ENCODE results near the gene RRP8. TPM values are rescaled to one million over a fixed set of nuclear protein-coding genes. Genes with fewer than 3 reads are reported as not detected.

Gene RRP8
- total and polyA plus RNA-seq, 10 of the 15 experiments (the other 5 are each of a cell fraction or from before 2014, with no cell fraction given), result 4.7 to 51.2 (median 23.9) TPM

DNA sequence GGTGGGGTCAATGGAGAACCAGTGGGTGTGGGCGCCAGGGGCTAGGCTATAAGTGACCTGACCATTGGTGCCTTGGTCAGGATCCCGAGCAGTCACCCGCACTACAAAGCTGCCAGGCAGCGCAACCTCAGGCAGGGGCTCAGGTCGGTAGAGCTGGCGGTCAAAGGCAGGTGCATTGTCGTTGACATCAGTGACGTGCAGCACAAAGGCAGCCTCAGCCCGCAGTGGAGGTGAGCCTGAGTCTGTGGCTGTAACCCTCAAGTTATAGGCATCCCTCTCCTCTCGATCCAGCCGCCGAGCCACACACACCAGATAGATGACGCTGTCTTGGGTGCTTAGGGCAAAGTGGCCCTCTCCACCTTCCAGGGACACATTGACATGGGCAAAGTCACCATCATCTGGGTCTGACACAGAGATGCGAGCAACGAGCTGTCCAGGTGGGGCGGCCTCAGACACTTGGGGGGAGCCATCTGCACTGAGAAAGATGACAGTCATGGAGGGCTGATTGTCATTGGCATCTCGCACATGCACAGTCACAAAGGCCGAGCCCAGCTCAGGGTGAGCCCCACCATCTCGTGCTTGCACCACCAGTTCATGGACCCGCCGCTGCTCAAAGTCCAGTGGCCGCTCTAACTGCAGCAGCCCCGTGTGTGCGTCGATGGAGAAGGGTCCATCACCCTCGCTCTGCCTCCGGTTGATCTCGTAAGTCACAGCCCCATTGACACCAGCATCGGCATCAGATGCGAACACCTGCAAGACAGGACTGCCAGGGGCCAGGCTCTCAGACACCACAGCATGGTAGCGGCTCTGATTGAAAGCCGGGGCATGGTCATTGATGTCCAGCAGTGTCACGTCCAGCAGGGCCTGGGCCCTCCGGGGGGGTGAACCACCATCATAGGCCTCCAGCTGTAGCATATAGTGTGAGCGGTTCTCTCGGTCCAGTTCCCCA, 36.9 kb upstream of the RRP8 start:
- in situ Hi-C loops (cut with MboI), result no loop called here
- FAIRE-seq (no peak), DNase-seq (ENCODE audit: low read depth, low spot score) (no peak), ATAC-seq (no peak)
- H2AFZ ChIP-seq (ENCODE audit: control insufficient read depth, low read depth, low read length), result no peak overlapping the region
- H4K20me1 ChIP-seq (ENCODE audit: control insufficient read depth, insufficient read depth), result no peaks in the 10 kb centered on the region
- 76% methylated on average over 35 of the region's 36 CpGs for WGBS (ENCODE audit: insufficient coverage, insufficient replicate concordance, low lambda C conversion rate, missing lambda C conversion rate)
- H3K9ac ChIP-seq (ENCODE audit: control insufficient read depth, insufficient read depth, low read length), result no peak overlapping the region
- no peaks in the 10 kb centered on the region for H3K9me3 ChIP-seq (replicated peaks; ENCODE audit: control insufficient read depth, insufficient read depth, low read length)
- ChIA-PET SMC1A (ENCODE audit: uncharacterized antibody, unreplicated experiment) (interaction anchor here (0.7 to 1.4 kb wide), 2 partner anchors 9 to 132 kb away, joined by 3 read pairs; no protein-coding TSS in a partner anchor), CTCF (interaction anchor here (0.7 kb wide), 1 partner anchor 108 kb away, joined by 4 read pairs; no protein-coding TSS in a partner anchor), POLR2A (no interaction called here), RAD21 (ENCODE audit: unreplicated experiment) (no interaction called here)
- no peak overlapping the region for H3K4me3 ChIP-seq
- TF ChIP-seq FOXK2 (IDR thresholded peaks at IDR 0.05), result no peak
- TF ChIP-seq POU2F2 (IDR thresholded peaks at IDR 0.05; ENCODE audit: borderline replicate concordance, low read depth, low read length), result no peak
- no peak for TF ChIP-seq NFIC (IDR thresholded peaks at IDR 0.05; ENCODE audit: low read depth, low read length)
- no peak for TF ChIP-seq MYB (IDR thresholded peaks at IDR 0.05; ENCODE audit: borderline replicate concordance, low read depth, low read length)
- TF ChIP-seq, protein P1, sequence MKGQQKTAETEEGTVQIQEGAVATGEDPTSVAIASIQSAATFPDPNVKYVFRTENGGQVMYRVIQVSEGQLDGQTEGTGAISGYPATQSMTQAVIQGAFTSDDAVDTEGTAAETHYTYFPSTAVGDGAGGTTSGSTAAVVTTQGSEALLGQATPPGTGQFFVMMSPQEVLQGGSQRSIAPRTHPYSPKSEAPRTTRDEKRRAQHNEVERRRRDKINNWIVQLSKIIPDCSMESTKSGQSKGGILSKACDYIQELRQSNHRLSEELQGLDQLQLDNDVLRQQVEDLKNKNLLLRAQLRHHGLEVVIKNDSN (IDR thresholded peaks at IDR 0.05; ENCODE audit: borderline replicate concordance, extremely low read length, insufficient read depth, low read depth, low read length), result no peak
- no peak for TF ChIP-seq GABPA (IDR thresholded peaks at IDR 0.05; ENCODE audit: low read depth)
- TF ChIP-seq NRF1 (conservative IDR thresholded peaks at IDR 0.05; ENCODE audit: low read depth, low read length), result no peak
- TF ChIP-seq MEF2B (IDR thresholded peaks at IDR 0.05; ENCODE audit: partially characterized antibody, poor library complexity, severe bottlenecking), result no peak
- no peak for TF ChIP-seq SIX5 (IDR thresholded peaks at IDR 0.05; ENCODE audit: low read depth, low read length, severe bottlenecking)
- TF ChIP-seq CHD2 (IDR thresholded peaks at IDR 0.05; ENCODE audit: borderline replicate concordance, low read depth, low read length), result no peak
- TF ChIP-seq, protein P2, sequence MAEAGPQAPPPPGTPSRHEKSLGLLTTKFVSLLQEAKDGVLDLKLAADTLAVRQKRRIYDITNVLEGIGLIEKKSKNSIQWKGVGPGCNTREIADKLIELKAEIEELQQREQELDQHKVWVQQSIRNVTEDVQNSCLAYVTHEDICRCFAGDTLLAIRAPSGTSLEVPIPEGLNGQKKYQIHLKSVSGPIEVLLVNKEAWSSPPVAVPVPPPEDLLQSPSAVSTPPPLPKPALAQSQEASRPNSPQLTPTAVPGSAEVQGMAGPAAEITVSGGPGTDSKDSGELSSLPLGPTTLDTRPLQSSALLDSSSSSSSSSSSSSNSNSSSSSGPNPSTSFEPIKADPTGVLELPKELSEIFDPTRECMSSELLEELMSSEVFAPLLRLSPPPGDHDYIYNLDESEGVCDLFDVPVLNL (IDR thresholded peaks at IDR 0.05; ENCODE audit: low read depth, low read length), result no peak
- no peak for TF ChIP-seq IRF4 (IDR thresholded peaks at IDR 0.05; ENCODE audit: low read depth, low read length)
- no peak for TF ChIP-seq RAD51 (IDR thresholded peaks at IDR 0.05)
- TF ChIP-seq, protein P3, sequence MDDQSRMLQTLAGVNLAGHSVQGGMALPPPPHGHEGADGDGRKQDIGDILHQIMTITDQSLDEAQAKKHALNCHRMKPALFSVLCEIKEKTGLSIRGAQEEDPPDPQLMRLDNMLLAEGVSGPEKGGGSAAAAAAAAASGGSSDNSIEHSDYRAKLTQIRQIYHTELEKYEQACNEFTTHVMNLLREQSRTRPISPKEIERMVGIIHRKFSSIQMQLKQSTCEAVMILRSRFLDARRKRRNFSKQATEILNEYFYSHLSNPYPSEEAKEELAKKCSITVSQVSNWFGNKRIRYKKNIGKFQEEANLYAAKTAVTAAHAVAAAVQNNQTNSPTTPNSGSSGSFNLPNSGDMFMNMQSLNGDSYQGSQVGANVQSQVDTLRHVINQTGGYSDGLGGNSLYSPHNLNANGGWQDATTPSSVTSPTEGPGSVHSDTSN (IDR thresholded peaks at IDR 0.05; ENCODE audit: insufficient replicate concordance, low read depth, low read length), result no peak
- no peak for TF ChIP-seq SREBF2 (IDR thresholded peaks at IDR 0.05; ENCODE audit: low read length)
- no peak for TF ChIP-seq BMI1 (IDR thresholded peaks at IDR 0.05; ENCODE audit: borderline replicate concordance)
- TF ChIP-seq SMARCA5 (IDR thresholded peaks at IDR 0.05), result no peak
- TF ChIP-seq LARP7 (IDR thresholded peaks at IDR 0.05), result no peak
- TF ChIP-seq RFX5 (IDR thresholded peaks at IDR 0.05; ENCODE audit: low read depth, low read length), result no peak
- intact Hi-C loops (cut with micrococcal nuclease; ENCODE audit: unreplicated experiment), result no loop called here
- no peak overlapping the region for H3K27ac ChIP-seq (ENCODE audit: control insufficient read depth, insufficient read depth)
- no peaks in the 10 kb centered on the region for H3K4me1 ChIP-seq (ENCODE audit: control insufficient read depth, insufficient read depth, low read length)
- H3K4me2 ChIP-seq (ENCODE audit: control insufficient read depth, insufficient read depth), result no peak overlapping the region
- H3K79me2 ChIP-seq (ENCODE audit: control insufficient read depth, insufficient read depth, low read length), result no peaks in the 10 kb centered on the region
- H3K36me3 ChIP-seq (ENCODE audit: control insufficient read depth in 2 of 2, insufficient read depth in 2 of 2, low read length in 1 of 2), result no peaks in the 10 kb centered on the region
- no TSS peak for BruUV-seq (replicated peaks)
- no peaks in the 10 kb centered on the region for H3K27me3 ChIP-seq (replicated peaks in 1 of 2; ENCODE audit: control insufficient read depth in 2 of 2, insufficient read depth in 2 of 2, low read length in 1 of 2)

All from GM12878 (cell line).